GM21737 (cell line): ENCODE results near the gene ZNF598.

ENCODE experiments used
- ATAC-seq: cut with Tn5 transposase; IDR thresholded peaks from one replicate; pipeline ENCODE4 v1.9.1; 2021; ENCODE audit warnings: mild to moderate bottlenecking, moderate library complexity; ENCODE audit not compliant: unreplicated experiment

Gene ZNF598

DNA sequence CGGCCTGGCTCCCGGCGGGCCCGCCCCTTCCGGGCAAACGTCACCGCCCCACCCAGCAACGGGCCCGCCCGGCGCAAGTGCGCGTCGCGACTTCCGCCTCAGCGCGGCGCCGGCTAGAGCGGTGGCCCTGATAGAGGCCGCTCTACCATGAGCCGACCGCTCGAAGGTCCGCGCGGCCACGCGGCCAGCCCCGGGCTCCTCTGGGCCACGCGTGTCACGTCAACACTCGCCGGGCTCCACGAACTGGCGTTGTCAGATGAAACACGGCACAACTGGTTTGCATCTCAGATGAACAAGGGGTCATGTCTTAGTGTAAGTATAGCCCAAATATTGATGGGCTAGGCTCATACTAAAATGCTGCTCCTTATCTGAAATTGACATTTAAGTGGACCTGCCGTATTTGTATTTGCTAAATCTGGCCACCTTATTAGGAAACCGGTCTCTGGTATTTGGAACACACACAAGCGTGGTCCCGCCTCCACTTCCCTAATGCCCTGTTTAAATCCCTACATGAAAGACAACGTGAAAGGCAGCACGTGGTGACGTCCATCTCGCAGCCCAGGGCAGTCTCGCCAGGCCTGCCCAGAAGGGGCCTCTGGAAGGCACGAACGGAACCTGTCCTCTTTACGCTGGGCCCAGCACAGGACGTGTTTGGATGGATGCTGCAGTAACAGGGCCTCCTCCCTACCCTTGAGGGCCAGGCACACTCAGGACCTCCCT lies at the start of gene ZNF598:
Gene ZNF598, minus strand, starts transcription at position 31 of the 720 bp plus-strand sequence.
- peak; percentile 82 for ATAC-seq

- no peak for ATAC-seq
These were observed 49.3 kb upstream of the ZNF598 start for GRCh38 chr16:2058872-2059271.

- no peak for ATAC-seq
These were observed 48.8 kb upstream of the ZNF598 start for GRCh38 chr16:2058420-2058819.

DNA sequence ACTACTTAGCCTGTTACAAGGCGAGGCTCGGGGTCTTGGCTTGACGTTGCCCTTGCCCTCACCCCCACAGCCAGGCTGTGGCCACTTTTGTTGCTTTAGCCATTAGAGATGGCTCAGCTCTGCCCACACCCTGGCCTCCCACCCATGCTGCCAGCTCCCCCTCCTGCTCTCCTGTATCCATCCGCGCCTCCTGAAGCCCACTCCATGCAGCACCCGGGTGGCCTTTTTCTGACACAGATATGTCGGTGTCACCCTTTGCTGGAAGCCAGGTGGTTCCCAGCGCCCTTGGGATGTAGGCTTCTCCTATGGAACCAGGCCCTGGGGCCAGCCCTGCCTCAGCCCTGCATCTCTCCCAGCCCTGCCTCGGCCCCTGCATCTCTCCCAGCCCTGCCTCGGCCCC lies 47.8 kb upstream of the ZNF598 start:
- no peak for ATAC-seq

- no peak for ATAC-seq
These were observed 47.2 kb upstream of the ZNF598 start for GRCh38 chr16:2056681-2057407.

DNA sequence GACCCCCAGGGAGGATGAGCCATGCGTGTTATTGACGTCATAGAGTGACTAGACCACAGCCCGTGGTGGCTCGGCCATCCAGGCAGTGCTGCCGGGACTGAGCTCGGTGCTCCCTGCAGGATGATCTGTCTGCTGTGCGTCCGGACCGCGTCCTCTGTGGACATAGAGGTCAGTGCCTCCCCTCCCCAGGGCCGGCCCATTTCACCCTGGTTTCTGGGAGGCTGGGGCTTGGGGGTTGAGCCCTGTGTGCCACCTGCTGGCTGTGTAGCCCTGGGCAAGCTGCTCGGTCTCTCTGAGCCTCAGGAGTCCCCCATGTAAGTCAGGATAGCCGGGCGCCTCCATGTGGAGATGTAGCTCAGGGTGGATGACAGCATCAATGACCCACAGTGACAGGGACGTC lies 46.5 kb upstream of the ZNF598 start:
- ATAC-seq, result no peak

GRCh38 chr16:2054543-2055245 lies 45.1 kb upstream of the ZNF598 start:
- ATAC-seq, result no peak

DNA sequence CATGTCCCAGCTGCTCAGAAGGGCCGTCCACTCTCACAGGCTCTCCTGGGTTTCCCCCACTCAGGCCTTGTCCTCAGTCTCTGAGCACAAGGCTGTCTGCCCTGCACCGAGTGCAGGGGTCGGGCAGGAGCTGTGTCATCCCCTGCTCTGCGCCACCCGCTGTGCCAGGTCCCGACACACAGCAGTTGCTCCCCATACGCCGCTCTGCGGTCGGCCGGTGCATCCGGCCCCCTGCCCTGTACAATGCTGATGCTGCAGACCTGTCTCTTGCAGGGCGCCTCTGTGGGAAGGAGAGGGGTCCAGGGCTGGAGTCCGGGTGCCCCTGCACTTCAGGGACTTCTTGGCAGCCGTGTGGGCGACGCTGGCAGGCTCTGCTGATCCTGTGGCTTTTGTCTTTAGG lies 44.3 kb upstream of the ZNF598 start:
- no peak for ATAC-seq

- ATAC-seq, result no peak
These were observed 43.6 kb upstream of the ZNF598 start for GRCh38 chr16:2053211-2053610.

DNA sequence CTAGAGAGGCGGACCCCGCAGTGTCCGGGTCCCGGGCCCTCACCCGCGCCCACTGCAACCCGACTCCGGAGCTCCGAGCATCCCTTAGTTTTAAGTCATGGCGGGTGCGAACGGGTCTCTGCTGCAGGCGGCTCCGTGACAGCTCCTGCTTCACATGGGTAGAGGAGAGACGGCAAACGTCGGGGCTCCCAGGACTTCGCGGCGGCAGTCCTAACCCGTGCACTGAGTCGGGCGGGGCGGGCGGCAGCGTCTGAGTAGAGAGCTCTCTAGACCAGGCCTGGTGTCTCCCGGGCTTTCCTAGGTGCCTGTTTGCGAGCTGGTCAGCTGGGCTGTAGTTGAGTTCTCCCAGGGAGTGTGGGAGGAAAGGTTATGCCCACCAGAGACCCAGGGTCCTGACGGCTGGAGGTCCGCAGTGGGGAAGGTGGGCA lies 38.5 kb upstream of the ZNF598 start:
- no peak for ATAC-seq

DNA sequence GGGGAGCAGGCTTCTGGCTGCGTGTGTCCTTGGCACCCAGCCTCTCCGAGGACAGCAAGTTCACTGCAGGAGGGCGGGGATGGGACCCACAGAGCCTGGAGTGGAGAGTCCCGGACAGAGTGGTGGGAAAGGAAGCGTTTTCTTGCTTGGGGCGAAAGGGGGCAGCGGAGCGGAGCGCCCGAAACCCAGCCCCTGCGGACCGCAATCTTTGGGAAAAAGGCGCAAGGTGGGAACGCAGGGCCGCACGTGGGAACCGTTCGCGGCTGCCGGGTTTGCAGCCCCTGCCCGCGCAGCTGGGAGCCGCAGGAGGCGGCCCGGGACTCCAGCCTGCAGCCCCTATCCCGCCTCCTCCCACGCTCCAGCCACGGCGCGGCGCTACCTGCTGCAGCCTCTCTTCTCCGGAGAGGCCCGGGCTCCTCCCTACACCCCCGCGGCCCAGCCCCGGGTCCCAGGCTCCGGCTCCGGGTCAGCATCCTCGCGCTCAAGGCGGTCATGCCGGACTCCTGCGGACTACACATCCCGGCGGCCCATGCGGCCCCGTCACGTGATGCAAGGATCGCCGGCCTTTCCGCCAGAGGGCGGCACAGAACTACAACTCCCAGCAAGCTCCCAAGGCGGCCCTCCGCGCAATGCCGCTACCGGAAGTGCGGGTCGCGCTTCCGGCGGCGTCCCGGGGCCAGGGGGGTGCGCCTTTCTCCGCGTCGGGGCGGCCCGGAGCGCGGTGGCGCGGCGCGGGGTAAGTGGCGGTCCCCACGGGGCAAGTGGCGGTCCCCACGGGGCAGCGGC lies 37.9 kb upstream of the ZNF598 start, which contains the start of the genes NTHL1 and TSC2:
Gene NTHL1, minus strand, starts transcription at position 505 of the 786 bp plus-strand sequence. Its CDS starts 11 bp downstream, at position 494.
Gene TSC2, plus strand, starts transcription at position 656 of the 786 bp plus-strand sequence. CDS start 631 bp downstream, outside the sequence.
- peak; percentile 85 for ATAC-seq

DNA sequence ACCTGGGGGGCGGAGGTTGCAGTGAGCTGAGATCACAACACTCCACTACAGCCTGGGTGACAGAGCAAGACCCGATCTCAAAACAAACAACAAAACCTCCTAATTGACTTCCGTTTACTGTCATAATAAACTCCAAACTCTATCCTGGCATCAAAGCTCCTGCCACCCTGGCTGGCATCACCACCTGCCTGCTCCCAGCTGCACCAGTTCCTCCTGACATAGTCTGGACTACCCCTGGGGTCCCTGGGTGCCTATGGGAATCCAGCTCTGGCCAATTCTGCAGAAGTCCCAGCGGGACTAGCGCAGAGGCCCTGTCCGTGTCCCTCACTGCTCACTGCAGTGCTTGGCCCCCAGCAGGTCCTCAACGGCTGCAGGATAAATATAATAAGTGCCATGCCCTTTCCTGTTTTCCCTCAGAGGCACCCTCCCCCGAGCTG lies 37.3 kb upstream of the ZNF598 start:
- no peak for ATAC-seq

DNA sequence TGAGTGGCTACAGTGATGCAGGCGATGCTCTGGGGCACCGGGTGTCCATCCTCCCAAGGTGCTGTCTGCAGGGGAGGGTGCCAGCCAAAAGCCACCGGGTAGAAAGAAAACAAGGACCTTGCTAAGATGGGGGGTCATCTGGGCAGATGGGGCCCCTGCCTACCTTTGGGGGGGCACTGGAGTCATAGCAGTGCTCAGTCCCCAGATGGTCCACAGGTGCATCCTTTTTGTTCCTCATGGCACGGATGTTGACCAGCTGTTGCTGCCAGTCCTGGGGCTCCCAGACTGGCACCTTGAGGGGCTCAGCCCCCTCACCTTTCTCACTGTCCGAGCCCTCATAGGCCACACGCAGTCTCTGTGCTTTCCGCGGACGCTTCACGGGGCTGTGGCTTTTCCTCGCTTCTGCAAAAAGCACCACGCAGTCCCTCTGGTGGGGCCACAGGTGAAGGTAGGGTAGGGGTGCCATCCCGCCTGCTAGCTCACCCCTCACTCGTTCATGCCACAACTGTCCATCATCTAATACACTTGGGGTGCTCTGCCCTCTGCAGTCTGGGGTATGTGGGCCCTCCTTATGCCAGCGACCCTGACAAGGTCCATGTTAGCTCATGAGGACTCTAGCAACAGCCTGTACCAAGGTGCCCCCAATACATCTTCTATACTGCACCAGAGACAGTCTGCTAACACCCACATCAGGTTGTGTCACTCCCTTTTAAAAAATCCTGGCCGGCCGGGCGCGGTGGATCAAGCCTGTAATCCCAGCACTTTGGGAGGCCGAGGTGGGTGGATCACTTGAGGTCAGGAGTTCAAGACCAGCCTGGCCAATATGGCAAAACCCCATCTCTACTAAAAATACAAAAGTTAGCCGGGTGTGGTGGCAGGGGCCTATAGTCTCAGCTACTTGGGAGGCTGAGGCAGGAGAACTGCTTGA lies 36.6 kb upstream of the ZNF598 start:
- ATAC-seq, result no peak

DNA sequence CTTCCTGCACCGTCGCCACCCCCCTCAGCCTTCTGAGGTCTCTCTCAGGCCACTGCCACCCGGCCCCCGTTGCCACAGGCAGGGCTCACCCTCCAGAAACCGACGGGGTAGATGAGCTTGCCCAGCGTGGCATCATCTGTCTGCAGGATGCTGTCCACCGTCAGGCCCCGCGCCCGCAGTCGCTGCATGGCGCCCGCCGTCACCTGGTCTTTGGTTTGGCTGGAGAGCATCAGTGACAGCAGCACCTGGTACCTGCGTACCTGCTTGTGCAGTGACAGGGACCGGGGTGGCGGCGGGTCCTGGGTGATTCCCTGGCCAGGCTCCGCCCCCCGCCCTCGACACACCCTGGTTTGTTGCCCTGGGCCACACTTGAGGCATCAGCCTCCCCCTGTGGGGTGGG lies 34.9 kb upstream of the ZNF598 start:
- no peak for ATAC-seq

DNA sequence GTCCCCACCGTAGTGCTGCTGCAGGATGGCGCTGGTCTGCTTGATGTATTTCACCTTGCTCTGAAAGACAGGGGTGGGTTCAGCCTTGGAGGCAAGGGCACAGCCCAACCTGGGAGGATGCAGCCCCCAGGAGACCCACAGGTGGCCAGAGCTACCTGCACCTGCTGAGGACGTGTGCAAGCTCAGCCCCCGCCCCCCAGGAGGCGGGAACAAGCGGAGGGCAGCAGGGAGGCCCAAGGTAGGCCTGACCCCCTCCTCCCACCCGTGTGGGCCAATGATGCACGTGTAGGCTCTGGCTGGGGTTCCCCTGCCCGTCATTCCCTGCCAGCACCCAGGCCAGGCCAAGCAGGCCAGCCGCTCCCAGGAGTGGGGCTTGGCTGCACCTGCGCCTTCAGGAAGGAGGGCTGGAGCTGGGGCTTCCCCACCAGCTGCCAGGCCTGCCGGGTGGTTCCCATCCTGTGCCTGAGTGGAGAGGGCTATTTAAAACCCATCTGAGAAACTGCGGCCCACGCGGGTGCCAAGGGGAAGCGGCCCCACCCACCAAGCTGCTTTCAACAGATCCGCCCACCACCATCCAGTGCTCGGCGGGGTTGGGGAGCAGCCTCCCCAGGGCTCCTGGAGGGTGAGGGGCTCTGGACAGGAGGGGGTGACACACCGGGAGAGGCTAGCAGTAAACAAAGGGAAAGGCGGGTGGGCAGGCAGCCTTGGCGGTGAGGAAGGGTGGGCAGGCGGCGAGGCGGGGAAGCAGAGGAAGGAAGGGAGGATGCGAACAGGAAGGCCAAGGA lies 34.2 kb upstream of the ZNF598 start:
- ATAC-seq, result no peak

GRCh38 chr16:2042986-2043666 lies 33.5 kb upstream of the ZNF598 start:
- ATAC-seq, result no peak

DNA sequence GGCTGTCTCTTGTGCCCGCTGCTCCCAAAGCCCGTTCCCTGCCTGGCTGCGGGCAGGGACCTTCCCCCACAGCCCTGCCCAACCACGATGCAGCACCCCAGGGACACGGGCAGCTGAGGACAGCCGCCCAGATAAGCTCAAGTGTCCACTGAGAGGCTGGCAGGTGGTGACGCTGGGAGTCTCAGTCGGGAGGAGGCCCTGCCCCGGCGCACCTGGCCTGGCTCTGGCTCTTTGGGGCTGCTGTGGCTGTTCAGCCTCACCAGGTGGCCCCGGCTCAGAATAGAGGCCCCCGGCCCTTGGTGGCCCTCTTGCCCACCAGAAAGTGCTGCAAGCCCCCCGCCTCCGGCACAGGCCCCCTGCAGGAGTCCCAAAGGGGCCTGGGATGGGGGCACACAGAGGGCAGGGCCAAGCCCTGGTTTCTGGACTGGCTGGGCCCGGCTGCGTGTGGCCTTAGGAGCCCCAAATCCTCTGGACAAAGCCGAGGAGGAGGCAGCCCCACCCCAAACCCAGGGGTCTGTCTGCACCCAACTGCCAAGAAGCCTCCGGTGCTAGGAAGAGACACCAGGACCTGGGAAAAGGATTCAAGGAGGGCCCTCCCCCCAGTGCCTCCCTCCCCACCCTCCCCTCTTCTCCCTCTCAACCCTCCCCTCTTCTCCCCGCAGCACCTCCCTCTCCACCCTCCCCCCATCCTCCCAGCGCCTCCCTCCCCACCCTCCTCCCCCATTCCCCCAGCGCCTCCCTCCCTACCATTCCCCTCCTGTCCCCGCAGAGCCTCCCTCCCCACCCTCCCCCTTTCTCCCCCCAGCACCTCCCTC lies 32.8 kb upstream of the ZNF598 start:
- no peak for ATAC-seq
